Heart left ventricle (tissue), 13 donors: ENCODE data around the gene PLCB1.

Experiments
- POLR2A ChIP-seq, 2 donors: fragments of 450-650 bp; IDR thresholded peaks; one replicate each; pipeline ENCODE4 v1.6.1; 2017; ENCODE audit warnings: antibody characterized with exemption in 2 of 2, mild to moderate bottlenecking in 2 of 2, moderate library complexity in 2 of 2
- TF ChIP-seq, protein P1 (sequence below), 12 donors: fragments of 200-600 bp; sonication (generic) in 4 of 12; IDR thresholded peaks; one replicate each; pipeline versions ENCODE4 v1.5.0 to v1.8.0; 2018 to 2022; ENCODE audit warnings: antibody characterized with exemption in 12 of 12, mild to moderate bottlenecking in 5 of 12
- donor health status: ischemic (EF 13 %, LVEDD 7.1; RV severe dilation, severe dysfunction).
- donor health status: DM: no; HTN: yes; CAD: no.
- donor health status: DM: no; HTN: no; CAD: no.
- donor health status: ischemic (EF 25% LVEDD 6.9; RV normal size, moderate dysfunction).
- donor health status: ischemic (EF 25% LVEDD 5.7; RV mildly dilated, moderate dysfunction).
- donor health status: ischemic (EF 35%, LVEDD 5.7; RV mildly dilated, moderate dysfunction).
- donor health status: nonischemic (EF 11% LVEDD 7.7; RV severe dilation, severe dysfunction).
- donor health status: DM: yes; HTN: yes; CAD: no.
- donor health status: PGD.
- donor health status: ischemic (EF 29% LVEDD 5.4; RV normal size, mild dysfunction).
- donor health status: nonischemic (EF 23%, LVEDD 6.1; RV moderate dilation, normal function).

DNA sequence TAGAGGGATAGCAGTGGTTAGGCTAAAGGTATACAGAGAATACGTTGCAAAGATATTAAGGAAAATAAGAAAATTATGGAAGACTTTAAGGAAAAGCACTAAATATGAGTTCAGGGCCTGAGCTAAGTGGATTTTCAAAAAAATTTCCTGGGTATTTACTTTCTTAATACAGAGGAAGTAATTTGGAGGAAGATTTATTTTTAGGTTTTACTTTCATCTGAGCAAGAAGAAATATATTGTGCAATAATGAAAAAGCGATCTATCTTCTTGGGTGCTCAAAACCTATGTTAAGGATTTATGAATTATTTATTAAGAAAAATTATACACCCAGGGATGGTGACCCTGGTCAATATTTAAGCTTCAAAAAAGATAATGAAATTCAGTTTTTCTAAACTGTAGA is 224.7 kb downstream of the PLCB1 start:
- no peak for TF ChIP-seq POLR2A (IDR thresholded peaks at IDR 0.05)
- TF ChIP-seq, protein P1, sequence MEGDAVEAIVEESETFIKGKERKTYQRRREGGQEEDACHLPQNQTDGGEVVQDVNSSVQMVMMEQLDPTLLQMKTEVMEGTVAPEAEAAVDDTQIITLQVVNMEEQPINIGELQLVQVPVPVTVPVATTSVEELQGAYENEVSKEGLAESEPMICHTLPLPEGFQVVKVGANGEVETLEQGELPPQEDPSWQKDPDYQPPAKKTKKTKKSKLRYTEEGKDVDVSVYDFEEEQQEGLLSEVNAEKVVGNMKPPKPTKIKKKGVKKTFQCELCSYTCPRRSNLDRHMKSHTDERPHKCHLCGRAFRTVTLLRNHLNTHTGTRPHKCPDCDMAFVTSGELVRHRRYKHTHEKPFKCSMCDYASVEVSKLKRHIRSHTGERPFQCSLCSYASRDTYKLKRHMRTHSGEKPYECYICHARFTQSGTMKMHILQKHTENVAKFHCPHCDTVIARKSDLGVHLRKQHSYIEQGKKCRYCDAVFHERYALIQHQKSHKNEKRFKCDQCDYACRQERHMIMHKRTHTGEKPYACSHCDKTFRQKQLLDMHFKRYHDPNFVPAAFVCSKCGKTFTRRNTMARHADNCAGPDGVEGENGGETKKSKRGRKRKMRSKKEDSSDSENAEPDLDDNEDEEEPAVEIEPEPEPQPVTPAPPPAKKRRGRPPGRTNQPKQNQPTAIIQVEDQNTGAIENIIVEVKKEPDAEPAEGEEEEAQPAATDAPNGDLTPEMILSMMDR (IDR thresholded peaks at IDR 0.05), result no peak
